Loucy (cell line): ENCODE data around the gene CDKN1A.

Experiments
- CTCF ChIP-seq: fragments of 200-600 bp; sonication (generic); conservative IDR thresholded peaks from 2 replicates; pipeline ENCODE4 v1.5.1; 2014; ENCODE audit warnings: mild to moderate bottlenecking, antibody characterized with exemption, low read length
- EZH2phosphoT487 ChIP-seq: fragments of 200-600 bp; IDR thresholded peaks from 2 replicates; pipeline ENCODE4 v1.6.1; 2018; ENCODE audit warnings: antibody characterized with exemption, mild to moderate bottlenecking, moderate library complexity, borderline replicate concordance

GRCh38 chr6:36735110-36736071 lies 56.9 kb downstream of the CDKN1A start:
- no peak for TF ChIP-seq CTCF
- no peak for TF ChIP-seq EZH2phosphoT487
